ENCODE data around the gene CHI3L1. TPM values are rescaled to one million over a fixed set of nuclear protein-coding genes. Genes with fewer than 3 reads are reported as not detected.

CHI3L1 gene
- total and polyA plus RNA-seq, 2 donors (not counting 1 experiment from before 2014, with no cell fraction given), result 0.15 TPM; not detected in 1

- Mint-ChIP-seq H3K4me3 (no peak overlapping the region), H3K4me1 (no peaks in the 10 kb centered on the region), H3K27me3 (peaks cover 28% of the 10 kb centered on the region), H3K27ac (no peak overlapping the region), H3K9me3 (ENCODE audit: insufficient read depth) (no peaks in the 10 kb centered on the region)
- Histone ChIP-seq H3K27ac (ENCODE audit: low read length in 2 of 2) (no peak overlapping the region), H3K79me2 (ENCODE audit: control insufficient read depth, insufficient read depth, low read length) (no peaks in the 10 kb centered on the region), H3K9me3 (ENCODE audit: control extremely low read depth in 1 of 3, control insufficient read depth in 2 of 3, insufficient read depth in 1 of 3, low read length in 2 of 3) (no peaks in the 10 kb centered on the region), H3K4me3 (ENCODE audit: control extremely low read depth in 1 of 5, extremely low read depth in 1 of 5, insufficient read depth in 1 of 5, low read depth in 2 of 5, low read length in 4 of 5) (no peak overlapping the region), H3K27me3 (replicated peaks in 1 of 4; ENCODE audit: control extremely low read depth in 1 of 4, control insufficient read depth in 3 of 4, insufficient read depth in 4 of 4, low read length in 3 of 4) (peaks cover 0 to 12% (median under 1%) of the 10 kb centered on the region in 4 experiments), H2AFZ (ENCODE audit: insufficient read depth, low read depth, low read length, poor library complexity, severe bottlenecking) (no peak overlapping the region), H3K4me2 (replicated peaks; ENCODE audit: low read depth, low read length, poor library complexity, severe bottlenecking) (no peak overlapping the region), H3K4me1 (ENCODE audit: control insufficient read depth in 2 of 2, insufficient read depth in 2 of 2, low read length in 2 of 2) (no peaks in the 10 kb centered on the region), H4K20me1 (ENCODE audit: control insufficient read depth, insufficient read depth, low read length, poor library complexity, severe bottlenecking) (no peaks in the 10 kb centered on the region), H3K9ac (ENCODE audit: low read length) (no peak overlapping the region), H3K36me3 (replicated peaks in 1 of 2; ENCODE audit: control extremely low read depth in 1 of 2, control insufficient read depth in 1 of 2, extremely low read depth in 1 of 2, insufficient read depth in 2 of 2, low read length in 1 of 2) (no peaks in the 10 kb centered on the region)
- ATAC-seq (ENCODE audit: low read depth) (no peak), DNase-seq (no peak)
- TF ChIP-seq CTCF (IDR thresholded peaks at IDR 0.05), result no peak
- TF ChIP-seq EZH2 (IDR thresholded peaks at IDR 0.05; ENCODE audit: borderline replicate concordance, insufficient read depth, low read depth, low read length, poor library complexity, severe bottlenecking), result no peak
- intact Hi-C loops (cut with micrococcal nuclease), result no loop called here
- ChIA-PET POLR2A (no interaction called here), CTCF (interaction anchor here (1.4 kb wide), 1 partner anchor 12 kb away, joined by 4 read pairs; no protein-coding TSS in a partner anchor)
- 95% methylated on average over 7 of the region's 9 CpGs for WGBS (ENCODE audit: insufficient coverage)
Observed at GRCh38 chr1:203227371-203228083, 41.0 kb upstream of the CHI3L1 start.

- Mint-ChIP-seq H3K27ac (no peak overlapping the region), H3K4me3 (no peak overlapping the region), H3K9me3 (ENCODE audit: insufficient read depth) (no peaks in the 10 kb centered on the region), H3K27me3 (peaks cover 16% of the 10 kb centered on the region), H3K4me1 (no peaks in the 10 kb centered on the region)
- POLR2A ChIA-PET, result no interaction called here
- H3K27me3 ChIP-seq (replicated peaks in 1 of 4; ENCODE audit: control extremely low read depth in 1 of 4, control insufficient read depth in 3 of 4, insufficient read depth in 4 of 4, low read length in 3 of 4), result peaks cover 0 to 7% (median 0%) of the 10 kb centered on the region in 4 experiments
- DNase-seq, result no peak
- H3K9ac ChIP-seq (ENCODE audit: low read length), result no peak overlapping the region
- H3K9me3 ChIP-seq (ENCODE audit: control extremely low read depth in 1 of 3, control insufficient read depth in 2 of 3, insufficient read depth in 1 of 3, low read length in 2 of 3), result no peaks in the 10 kb centered on the region
- intact Hi-C loops (cut with micrococcal nuclease), result no loop called here
- no peak overlapping the region for H2AFZ ChIP-seq (ENCODE audit: insufficient read depth, low read depth, low read length, poor library complexity, severe bottlenecking)
- no peak overlapping the region for H3K4me2 ChIP-seq (replicated peaks; ENCODE audit: low read depth, low read length, poor library complexity, severe bottlenecking)
- WGBS (ENCODE audit: insufficient coverage), result 100% methylated on average over 1 of the region's 4 CpGs
- ATAC-seq (ENCODE audit: low read depth), result no peak
- no peaks in the 10 kb centered on the region for H4K20me1 ChIP-seq (ENCODE audit: control insufficient read depth, insufficient read depth, low read length, poor library complexity, severe bottlenecking)
- H3K4me3 ChIP-seq (ENCODE audit: control extremely low read depth in 1 of 5, extremely low read depth in 1 of 5, insufficient read depth in 1 of 5, low read depth in 2 of 5, low read length in 4 of 5), result no peak overlapping the region
- no peaks in the 10 kb centered on the region for H3K36me3 ChIP-seq (replicated peaks in 1 of 2; ENCODE audit: control extremely low read depth in 1 of 2, control insufficient read depth in 1 of 2, extremely low read depth in 1 of 2, insufficient read depth in 2 of 2, low read length in 1 of 2)
- no peaks in the 10 kb centered on the region for H3K4me1 ChIP-seq (ENCODE audit: control insufficient read depth in 2 of 2, insufficient read depth in 2 of 2, low read length in 2 of 2)
- no peaks in the 10 kb centered on the region for H3K79me2 ChIP-seq (ENCODE audit: control insufficient read depth, insufficient read depth, low read length)
- CTCF ChIA-PET, result interaction anchor here (1.1 to 1.4 kb wide), 3 partner anchors 8 to 186 kb away, joined by 4 to 5 read pairs (median 4); no protein-coding TSS in a partner anchor
- H3K27ac ChIP-seq (ENCODE audit: low read length in 2 of 2), result no peak overlapping the region
- TF ChIP-seq CTCF (IDR thresholded peaks at IDR 0.05), result no peak
- no peak for TF ChIP-seq EZH2 (IDR thresholded peaks at IDR 0.05; ENCODE audit: borderline replicate concordance, insufficient read depth, low read depth, low read length, poor library complexity, severe bottlenecking)
Observed at GRCh38 chr1:203225071-203225470, 38.6 kb upstream of the CHI3L1 start.

Data from B cell (primary cell).